ENCODE measurements around the gene CPNE7.
A peak's percentile ranks its signal among the peaks of the same experiment; 100 is the strongest.

The CPNE7 gene

DNA sequence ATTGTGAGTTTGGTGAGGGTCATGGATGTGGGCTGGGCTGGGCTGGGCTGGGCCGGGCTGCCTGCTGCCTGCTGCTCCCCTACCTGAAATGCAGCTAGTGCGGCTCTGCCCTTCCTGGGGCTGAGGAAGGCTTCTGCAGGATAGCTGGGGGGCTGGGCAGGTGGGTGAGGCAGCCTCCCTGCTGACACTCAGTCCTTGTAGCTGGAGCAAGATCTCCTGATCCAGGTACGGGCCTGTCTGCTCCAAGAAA is 10.4 kb upstream of the CPNE7 start:
- Histone ChIP-seq H3K27ac (no peak overlapping the region), H2AFZ (no peak overlapping the region), H3K4me2 (ENCODE audit: low read length) (peak overlapping the region; percentile 69), H3K4me1 (peaks cover 25% of the 10 kb centered on the region), H3K4me3 (ENCODE audit: low read depth, low read length) (peak overlapping the region; percentile 29), H3K27me3 (ENCODE audit: control insufficient read depth, insufficient read depth, low read length) (no peaks in the 10 kb centered on the region), H3K36me3 (ENCODE audit: control insufficient read depth, insufficient read depth, low read length) (no peaks in the 10 kb centered on the region), H3K9me3 (ENCODE audit: control insufficient read depth, low read length) (no peaks in the 10 kb centered on the region), H3K79me2 (no peaks in the 10 kb centered on the region), H3K9ac (no peak overlapping the region)
- no peak for TF ChIP-seq CTCF (IDR thresholded peaks at IDR 0.05)

DNA sequence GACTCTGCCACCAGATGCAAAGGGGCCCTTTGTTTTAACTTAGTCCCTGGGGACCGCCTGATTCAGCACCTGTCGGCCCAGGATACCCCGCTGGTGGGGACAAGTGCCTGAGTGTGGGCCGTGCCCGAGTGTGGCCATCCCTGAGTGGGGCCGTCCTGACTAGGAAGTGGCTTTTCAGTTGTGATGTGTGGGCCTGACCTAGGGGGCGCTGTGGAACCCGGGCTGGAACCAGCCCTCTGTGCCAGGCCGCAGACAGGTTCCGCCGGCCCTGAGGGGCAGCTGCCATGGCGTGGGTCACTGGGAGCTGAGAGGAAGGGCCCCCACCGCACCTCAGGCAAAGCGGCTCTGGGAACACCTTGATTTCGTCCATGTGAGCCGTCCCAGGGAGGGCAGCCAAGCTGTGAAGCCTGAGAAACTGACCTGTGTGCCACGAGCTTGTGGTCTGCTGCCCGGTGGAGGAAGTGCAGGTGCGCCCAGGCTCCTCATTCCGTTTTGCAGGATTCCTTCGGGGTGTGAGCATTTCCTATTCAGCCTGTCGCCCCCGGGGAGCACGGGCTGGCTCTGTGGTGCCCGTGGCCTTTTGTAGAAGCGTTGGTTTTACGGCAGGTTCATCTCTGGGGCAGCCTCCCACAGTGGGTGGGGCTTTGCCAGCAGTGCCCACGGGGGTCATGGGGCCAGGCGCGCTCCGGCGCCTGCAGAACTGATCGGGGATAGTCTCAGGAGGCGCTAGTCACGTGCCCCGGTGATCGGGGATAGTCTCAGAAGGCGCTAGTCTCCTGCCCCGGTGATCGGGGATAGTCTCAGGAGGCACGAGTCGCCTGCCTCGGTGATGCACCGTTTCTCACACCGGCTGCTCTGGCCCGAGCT is 9.8 kb upstream of the CPNE7 start:
- Histone ChIP-seq H2AFZ (no peak overlapping the region), H3K27me3 (ENCODE audit: control insufficient read depth, insufficient read depth, low read length) (no peaks in the 10 kb centered on the region), H3K36me3 (ENCODE audit: control insufficient read depth, insufficient read depth, low read length) (no peaks in the 10 kb centered on the region), H3K9ac (no peak overlapping the region), H3K4me3 (ENCODE audit: low read depth, low read length) (peak overlapping the region; percentile 29), H3K27ac (no peak overlapping the region), H3K9me3 (ENCODE audit: control insufficient read depth, low read length) (no peaks in the 10 kb centered on the region), H3K4me2 (ENCODE audit: low read length) (peak overlapping the region; percentile 69), H3K79me2 (no peaks in the 10 kb centered on the region), H3K4me1 (peaks cover 25% of the 10 kb centered on the region)
- peak; percentile 37 for TF ChIP-seq CTCF (IDR thresholded peaks at IDR 0.05)

DNA sequence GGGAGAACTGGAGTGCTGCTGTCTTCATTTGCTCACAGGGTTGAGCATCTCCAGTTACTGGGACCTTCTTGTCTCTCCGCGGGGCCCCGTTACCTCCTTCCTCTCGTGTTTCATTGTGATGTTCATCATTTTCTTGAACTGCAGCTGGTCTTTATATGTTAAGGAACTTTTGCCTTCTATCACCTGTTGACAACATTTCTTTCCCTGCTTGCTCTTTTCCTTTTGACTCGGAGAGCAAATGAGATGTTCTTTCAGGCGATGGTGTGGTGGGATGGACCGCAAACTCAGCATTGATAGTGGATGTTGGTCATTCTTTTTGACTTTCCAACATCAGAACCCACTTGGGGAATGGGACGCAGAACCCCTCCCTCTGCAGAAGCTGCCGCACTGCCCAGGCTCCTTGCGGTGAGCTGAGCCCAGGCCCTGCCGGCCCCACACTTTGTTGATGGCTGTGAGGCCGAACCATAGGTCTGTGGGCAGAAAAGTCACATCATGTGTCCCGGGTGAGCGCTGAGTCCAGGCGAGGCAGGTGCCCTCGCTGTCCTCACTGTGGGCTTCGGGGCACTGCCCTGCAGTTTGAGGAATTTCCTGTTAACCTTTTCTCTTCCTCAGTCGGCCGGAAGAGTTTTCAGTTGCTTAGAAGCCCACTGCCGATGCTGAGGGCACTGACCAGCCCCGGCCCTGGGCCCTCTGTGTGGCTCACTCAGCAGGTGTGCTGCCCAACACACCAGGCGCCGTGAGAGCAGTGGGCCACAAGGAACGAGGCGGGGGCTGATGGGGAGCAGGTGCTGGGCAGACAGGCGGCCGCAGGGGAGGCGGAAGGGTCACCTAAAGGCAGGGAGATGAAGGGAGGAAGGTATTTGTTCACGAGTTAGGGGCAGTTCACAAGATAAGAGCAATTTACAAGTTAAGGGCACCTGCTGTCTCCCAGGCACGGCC is 7.6 kb upstream of the CPNE7 start:
- H3K79me2 ChIP-seq, result no peaks in the 10 kb centered on the region
- no peaks in the 10 kb centered on the region for H3K27me3 ChIP-seq (ENCODE audit: control insufficient read depth, insufficient read depth, low read length)
- H3K9me3 ChIP-seq (ENCODE audit: control insufficient read depth, low read length), result no peaks in the 10 kb centered on the region
- TF ChIP-seq CTCF (IDR thresholded peaks at IDR 0.05), result no peak
- H3K4me3 ChIP-seq (ENCODE audit: low read depth, low read length), result no peak overlapping the region
- no peak overlapping the region for H2AFZ ChIP-seq
- H3K4me2 ChIP-seq (ENCODE audit: low read length), result no peak overlapping the region
- no peak overlapping the region for H3K9ac ChIP-seq
- no peaks in the 10 kb centered on the region for H3K36me3 ChIP-seq (ENCODE audit: control insufficient read depth, insufficient read depth, low read length)
- H3K27ac ChIP-seq, result no peak overlapping the region
- peaks cover 33% of the 10 kb centered on the region for H3K4me1 ChIP-seq

DNA sequence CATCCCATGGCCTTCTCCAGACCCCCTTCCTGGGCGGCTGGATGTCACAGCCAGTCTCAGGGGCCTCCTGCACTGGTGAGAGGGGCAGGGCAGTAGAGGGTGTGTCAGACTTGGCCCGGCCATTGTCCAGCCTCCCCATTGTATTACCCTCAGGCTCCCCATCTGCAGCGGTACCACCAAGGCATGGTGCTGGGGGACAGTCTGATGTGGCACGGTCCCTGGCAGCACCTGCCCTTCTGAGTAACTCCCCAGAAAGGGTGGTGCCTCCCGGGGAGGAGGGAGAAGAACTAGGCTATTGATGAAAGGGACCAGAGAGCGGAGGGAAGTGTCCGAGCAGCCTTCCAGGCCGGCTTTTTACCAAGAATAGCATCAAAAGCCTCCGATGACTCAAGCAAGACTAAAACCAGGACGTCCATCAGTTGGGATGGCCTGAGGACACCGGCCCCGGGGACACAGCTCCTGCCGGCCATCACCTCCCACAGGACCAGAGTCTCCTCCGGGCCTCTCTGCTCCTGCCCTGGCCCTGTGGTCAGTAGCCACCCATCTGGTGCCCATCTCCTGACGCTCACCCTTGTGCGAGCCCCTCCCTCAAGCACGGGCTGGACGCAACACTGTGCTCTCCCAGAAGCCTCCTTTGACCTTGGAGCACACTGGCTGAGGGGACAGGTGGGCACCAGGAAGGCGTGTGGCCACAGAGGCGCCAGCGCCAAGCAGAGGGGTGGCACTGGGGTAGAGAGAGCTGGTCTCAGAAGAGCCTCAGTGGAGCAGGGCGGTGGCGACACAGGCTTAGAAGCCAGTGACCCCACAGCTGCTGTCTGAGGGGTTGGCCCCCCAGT is 5.8 kb upstream of the CPNE7 start:
- Histone ChIP-seq H3K36me3 (ENCODE audit: control insufficient read depth, insufficient read depth, low read length) (no peaks in the 10 kb centered on the region), H3K27ac (no peak overlapping the region), H3K9me3 (ENCODE audit: control insufficient read depth, low read length) (no peaks in the 10 kb centered on the region), H3K4me3 (ENCODE audit: low read depth, low read length) (no peak overlapping the region), H3K4me1 (peaks cover 28% of the 10 kb centered on the region), H3K9ac (no peak overlapping the region), H3K79me2 (no peaks in the 10 kb centered on the region), H2AFZ (no peak overlapping the region), H3K27me3 (ENCODE audit: control insufficient read depth, insufficient read depth, low read length) (no peaks in the 10 kb centered on the region), H3K4me2 (ENCODE audit: low read length) (no peak overlapping the region)
- no peak for TF ChIP-seq CTCF (IDR thresholded peaks at IDR 0.05)
